Neuronal stem cell (in vitro differentiated cells): ENCODE data around the gene MXRA8.
A peak's percentile ranks its signal among the peaks of the same experiment; 100 is the strongest.

Source experiments
- DNase-seq: peaks from one replicate; pipeline ENCODE4 v3.0.0-alpha.2; 2013; ENCODE audit warnings: low spot score
- H2AFZ ChIP-seq: one replicate; pipeline ENCODE4 v1.6.1; 2013; ENCODE audit warnings: mild to moderate bottlenecking, low read length, inconsistent platforms
- H2AK5ac ChIP-seq: 2 replicates; pipeline ENCODE4 v1.6.1; 2013; ENCODE audit warnings: low read depth, mild to moderate bottlenecking, inconsistent platforms, low read length, moderate library complexity, mixed read lengths
- H2BK120ac ChIP-seq: 2 replicates; pipeline ENCODE4 v1.6.1; 2013; ENCODE audit warnings: low read depth, mild to moderate bottlenecking, inconsistent platforms, low read length, moderate library complexity, mixed read lengths
- H2BK12ac ChIP-seq: one replicate; pipeline ENCODE4 v1.6.1; 2013; ENCODE audit warnings: low read length, inconsistent platforms
- H2BK15ac ChIP-seq: 2 replicates; pipeline ENCODE4 v1.6.1; 2013; ENCODE audit warnings: mild to moderate bottlenecking, low read length, inconsistent platforms, mixed read lengths
- H2BK5ac ChIP-seq: one replicate; pipeline ENCODE4 v1.6.1; 2013; ENCODE audit warnings: inconsistent platforms, mild to moderate bottlenecking, low read length, moderate library complexity
- H3K14ac ChIP-seq: one replicate; pipeline ENCODE4 v1.6.1; 2013; ENCODE audit warnings: low read length, inconsistent platforms
- H3K18ac ChIP-seq: 2 replicates; pipeline ENCODE4 v1.6.1; 2013; ENCODE audit warnings: low read length, inconsistent platforms
- H3K23ac ChIP-seq: 2 replicates; pipeline ENCODE4 v1.6.1; 2013; ENCODE audit warnings: low read depth, mild to moderate bottlenecking, mixed read lengths, low read length, inconsistent platforms; ENCODE audit not compliant: poor library complexity
- H3K27ac ChIP-seq: replicated peaks from 3 replicates; pipeline ENCODE4 v1.5.1; 2013; ENCODE audit warnings: low read length, inconsistent platforms
- H3K27me3 ChIP-seq, 3 experiments: 2 replicates each; pipeline ENCODE4 v1.6.1; 2013; ENCODE audit warnings: low read length in 3 of 3, mild to moderate bottlenecking in 2 of 3, inconsistent platforms in 1 of 3, low read depth in 1 of 3, mixed read lengths in 1 of 3, moderate library complexity in 1 of 3; ENCODE audit not compliant: control insufficient read depth in 3 of 3, insufficient read depth in 3 of 3
- H3K36me3 ChIP-seq, 2 donors: replicated peaks in 1 of 2; 2 replicates each; pipeline ENCODE4 v1.6.1; 2013; ENCODE audit warnings: low read length in 2 of 2; ENCODE audit not compliant: control insufficient read depth in 2 of 2, insufficient read depth in 2 of 2
- H3K4ac ChIP-seq: 2 replicates; pipeline ENCODE4 v1.6.1; 2013; ENCODE audit warnings: inconsistent platforms, mild to moderate bottlenecking, low read length, moderate library complexity
- H3K4me1 ChIP-seq, 2 donors: 1 replicate in 1 of 2; 2 replicates in 1 of 2; pipeline ENCODE4 v1.6.1; 2013; ENCODE audit warnings: low read length in 2 of 2, low read depth in 1 of 2; ENCODE audit not compliant: control insufficient read depth in 2 of 2, insufficient read depth in 1 of 2
- H3K4me2 ChIP-seq: one replicate; pipeline ENCODE4 v1.6.1; 2013; ENCODE audit warnings: mild to moderate bottlenecking, low read length, inconsistent platforms; ENCODE audit not compliant: insufficient read depth, poor library complexity, severe bottlenecking
- H3K4me3 ChIP-seq, 2 donors: 2 replicates each; pipeline ENCODE4 v1.5.1; 2013; ENCODE audit warnings: low read length in 2 of 2, mild to moderate bottlenecking in 2 of 2, inconsistent platforms in 1 of 2, moderate library complexity in 1 of 2
- H3K79me1 ChIP-seq: one replicate; pipeline ENCODE4 v1.6.1; 2013; ENCODE audit warnings: low read depth, mild to moderate bottlenecking, inconsistent platforms, low read length, moderate library complexity
- H3K9ac ChIP-seq: one replicate; pipeline ENCODE4 v1.6.1; 2013; ENCODE audit warnings: mild to moderate bottlenecking, low read depth, low read length, inconsistent platforms; ENCODE audit not compliant: poor library complexity
- H3K9me3 ChIP-seq, 2 donors: replicated peaks in 1 of 2; 2 replicates each; pipeline versions ENCODE3 to v1.6.1; 2013; ENCODE audit warnings: low read length in 2 of 2, mild to moderate bottlenecking in 2 of 2, inconsistent platforms in 1 of 2, low read depth in 1 of 2, mixed read lengths in 1 of 2, moderate library complexity in 1 of 2; ENCODE audit not compliant: control insufficient read depth in 2 of 2, insufficient read depth in 1 of 2
- H4K8ac ChIP-seq: one replicate; pipeline ENCODE4 v1.6.1; 2013; ENCODE audit warnings: low read depth, mild to moderate bottlenecking, inconsistent platforms, low read length, moderate library complexity
- H4K91ac ChIP-seq: one replicate; pipeline ENCODE4 v1.6.1; 2013; ENCODE audit warnings: low read length, low read depth, mild to moderate bottlenecking, inconsistent platforms; ENCODE audit not compliant: poor library complexity
- WGBS, 2 donors: extraction: QIAGEN DNeasy Blood & Tissue Kit; methylation state at CpG; one replicate each; pipeline ENCODE4 v1.1.7; 2013; ENCODE audit warnings: missing lambda C conversion rate in 2 of 2, mixed read lengths in 1 of 2; ENCODE audit not compliant: insufficient read length in 2 of 2, insufficient replicate concordance in 1 of 2; ENCODE audit errors: extremely low coverage in 2 of 2; 5-methylcytosine and 5-hydroxymethylcytosine counted together

MXRA8 gene

DNA sequence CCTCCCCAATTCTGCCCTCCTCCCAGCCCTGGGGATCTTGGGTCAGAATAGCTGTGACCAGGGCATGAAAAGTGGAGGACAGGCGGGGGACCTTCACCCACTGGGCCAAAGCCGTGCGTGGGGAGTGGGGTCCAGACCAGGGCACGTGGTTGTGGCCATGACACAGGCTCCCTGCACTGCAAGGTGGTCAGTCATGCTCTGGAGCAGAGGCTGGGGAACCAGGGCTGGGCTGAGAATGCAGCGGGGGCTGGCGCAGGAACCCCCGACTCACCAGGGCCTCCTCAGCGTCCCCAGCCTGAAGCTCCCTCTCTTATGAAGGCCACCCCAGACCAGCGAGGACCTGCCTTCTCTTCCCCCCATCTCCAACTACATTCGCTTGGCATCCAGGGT is 11.9 kb downstream of the MXRA8 start:
- Histone ChIP-seq H3K4me2 (no peak overlapping the region), H2BK12ac (peak overlapping the region; percentile 41), H2BK120ac (no peak overlapping the region), H3K4me1 (peaks cover 14 to 15% of the 10 kb centered on the region in 2 donors), H3K9me3 (no peaks in the 10 kb centered on the region), H3K23ac (peak overlapping the region; percentile 55), H3K14ac (no peak overlapping the region), H3K79me1 (peaks cover 34% of the 10 kb centered on the region), H3K27me3 (no peaks in the 10 kb centered on the region), H2BK15ac (no peak overlapping the region), H4K91ac (no peak overlapping the region), H3K27ac (no peak overlapping the region), H2BK5ac (no peak overlapping the region), H3K36me3 (peaks cover under 1 to 6% of the 10 kb centered on the region in 2 donors), H3K4me3 (no peak overlapping the region), H2AK5ac (peak overlapping the region; percentile 5), H3K4ac (no peak overlapping the region), H2AFZ (no peak overlapping the region), H4K8ac (no peak overlapping the region), H3K9ac (peak overlapping the region; percentile 4), H3K18ac (no peak overlapping the region)
- no peak for DNase-seq
- WGBS, 2 donors: no CpG with 5 or more reads among the region's 10 CpGs

DNA sequence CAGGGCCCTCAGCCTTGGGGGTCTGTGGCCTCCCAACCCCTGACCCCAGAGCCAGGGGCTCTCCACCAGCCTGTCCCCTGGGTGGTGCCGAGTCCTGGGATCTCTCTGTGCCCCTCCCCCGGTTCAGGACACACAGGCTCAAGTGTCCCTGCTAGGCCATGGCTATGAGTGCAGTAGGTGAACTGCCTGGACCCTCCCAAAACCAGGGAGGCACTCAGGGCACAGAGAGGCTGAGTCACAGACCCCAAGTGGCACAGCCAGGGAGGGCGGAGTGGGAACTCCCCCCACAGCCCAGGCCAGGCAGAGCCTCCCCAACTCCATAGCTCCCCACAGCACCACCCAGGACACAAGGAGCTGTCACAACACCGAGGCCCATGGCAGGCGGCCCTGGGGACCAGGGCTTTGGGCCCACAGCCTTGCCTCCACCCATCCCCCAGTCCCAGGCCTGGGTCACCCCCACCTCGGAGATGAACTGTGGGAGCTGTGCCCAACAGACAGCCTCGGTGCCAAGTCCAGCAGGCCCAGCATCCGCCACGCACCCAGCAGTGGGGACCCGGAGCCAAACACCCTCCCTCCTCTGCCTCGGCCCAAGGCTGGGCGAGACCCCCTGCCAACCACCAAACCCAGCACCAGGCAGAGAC is 12.4 kb downstream of the MXRA8 start:
- Histone ChIP-seq H3K27ac (no peak overlapping the region), H3K27me3 (no peaks in the 10 kb centered on the region), H3K9ac (peak overlapping the region; percentile 4), H2AK5ac (peak overlapping the region; percentile 5), H3K36me3 (peaks cover 6 to 11% of the 10 kb centered on the region in 2 donors), H2BK12ac (peak overlapping the region; percentile 41), H3K4me3 (no peak overlapping the region), H4K8ac (no peak overlapping the region), H3K14ac (no peak overlapping the region), H2BK120ac (no peak overlapping the region), H2BK15ac (no peak overlapping the region), H2AFZ (no peak overlapping the region), H3K4me2 (no peak overlapping the region), H3K23ac (peak overlapping the region; percentile 73), H3K79me1 (peaks cover 37% of the 10 kb centered on the region), H3K4ac (no peak overlapping the region), H3K18ac (no peak overlapping the region), H3K9me3 (peaks cover 0 to 5% of the 10 kb centered on the region in 2 donors), H4K91ac (no peak overlapping the region), H3K4me1 (peaks cover 12 to 13% of the 10 kb centered on the region in 2 donors), H2BK5ac (no peak overlapping the region)
- no peak for DNase-seq
- no CpG with 5 or more reads among the region's 12 CpGs for WGBS, 2 donors

DNA sequence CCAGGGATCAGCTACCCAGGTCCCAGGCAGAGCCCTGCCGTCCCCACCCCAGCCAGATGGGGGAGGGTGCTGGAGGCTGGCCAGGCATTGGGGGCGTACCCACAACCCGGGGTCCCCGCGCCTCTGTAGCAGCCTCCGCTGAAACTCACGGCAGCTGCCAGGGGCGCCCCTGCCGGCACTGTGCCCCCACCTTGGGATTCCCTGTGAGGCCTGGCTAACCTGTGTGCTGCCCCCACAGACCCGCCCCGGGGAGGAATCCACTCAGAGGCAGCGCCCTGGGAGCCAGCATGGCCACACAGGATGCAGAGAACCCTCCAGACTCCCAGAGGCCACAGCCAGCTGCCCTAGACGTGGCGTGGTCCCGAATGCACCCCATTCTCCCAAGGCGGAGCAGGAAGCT is 13.0 kb downstream of the MXRA8 start:
- Histone ChIP-seq H2AK5ac (peak overlapping the region; percentile 5), H3K9ac (no peak overlapping the region), H3K27ac (no peak overlapping the region), H2BK5ac (no peak overlapping the region), H2BK15ac (no peak overlapping the region), H2BK120ac (no peak overlapping the region), H3K27me3 (no peaks in the 10 kb centered on the region), H3K36me3 (peaks cover 11 to 17% of the 10 kb centered on the region in 2 donors), H4K8ac (no peak overlapping the region), H3K4me1 (peaks cover 13 to 15% of the 10 kb centered on the region in 2 donors), H2BK12ac (no peak overlapping the region), H3K4ac (no peak overlapping the region), H2AFZ (no peak overlapping the region), H3K79me1 (peaks cover 37% of the 10 kb centered on the region), H4K91ac (no peak overlapping the region), H3K14ac (no peak overlapping the region), H3K4me2 (no peak overlapping the region), H3K23ac (peak overlapping the region; percentile 73), H3K18ac (no peak overlapping the region), H3K9me3 (peaks cover 0 to 9% of the 10 kb centered on the region in 2 donors), H3K4me3 (no peak overlapping the region)
- no CpG with 5 or more reads among the region's 16 CpGs for WGBS, 2 donors
- DNase-seq: no peak

DNA sequence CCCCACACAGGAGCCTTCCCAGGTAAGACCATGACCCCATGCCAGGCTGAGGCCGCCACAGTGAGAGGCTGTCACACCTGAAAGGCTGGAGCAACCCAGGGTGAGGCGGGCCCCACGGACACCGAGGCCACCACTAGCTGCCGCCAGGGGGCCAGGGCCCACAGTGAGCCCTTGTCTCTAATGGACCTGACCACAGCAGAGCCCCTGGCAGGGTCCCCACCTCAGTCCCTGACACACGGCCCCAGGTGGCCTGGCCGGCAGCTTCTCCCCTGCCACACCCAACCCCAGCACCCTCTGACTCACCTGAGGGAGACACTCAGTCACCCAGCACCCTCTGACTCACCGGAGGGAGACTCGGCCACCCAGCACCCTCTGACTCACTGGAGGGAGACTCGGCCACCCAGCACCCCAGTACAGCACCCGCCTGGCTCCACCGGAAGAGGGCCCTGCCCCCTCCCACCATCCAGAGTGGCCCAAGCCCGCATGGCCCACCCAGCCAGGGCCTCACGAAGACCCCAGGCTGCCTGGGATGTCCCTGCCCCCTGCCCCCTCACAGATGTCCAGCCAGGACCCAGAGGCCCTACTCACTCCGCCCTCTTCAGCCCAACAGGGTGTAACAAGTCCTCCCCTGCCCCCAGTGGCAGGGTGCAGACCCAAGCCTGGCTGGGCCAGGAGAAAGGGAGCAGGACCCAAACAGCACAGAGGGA is 13.5 kb downstream of the MXRA8 start:
- peak overlapping the region; percentile 39 for H2BK5ac ChIP-seq
- peak overlapping the region; percentile 73 for H3K23ac ChIP-seq
- H4K91ac ChIP-seq: no peak overlapping the region
- H2BK12ac ChIP-seq: no peak overlapping the region
- no peak overlapping the region for H2BK15ac ChIP-seq
- H3K9me3 ChIP-seq: peaks cover 0 to 9% of the 10 kb centered on the region in 2 donors
- H2BK120ac ChIP-seq: no peak overlapping the region
- no peak overlapping the region for H3K18ac ChIP-seq
- H3K27ac ChIP-seq: no peak overlapping the region
- no peaks in the 10 kb centered on the region for H3K27me3 ChIP-seq
- no peak overlapping the region for H3K4ac ChIP-seq
- no peak overlapping the region for H2AFZ ChIP-seq
- WGBS, 2 donors: no CpG with 5 or more reads among the region's 15 CpGs
- H3K4me3 ChIP-seq: no peak overlapping the region
- H3K36me3 ChIP-seq: peaks cover 15 to 23% of the 10 kb centered on the region in 2 donors
- H3K9ac ChIP-seq: peak overlapping the region; percentile 70
- H2AK5ac ChIP-seq: no peak overlapping the region
- H3K79me1 ChIP-seq: peaks cover 40% of the 10 kb centered on the region
- H3K4me2 ChIP-seq: no peak overlapping the region
- H4K8ac ChIP-seq: no peak overlapping the region
- H3K4me1 ChIP-seq: peaks cover 13 to 15% of the 10 kb centered on the region in 2 donors
- no peak overlapping the region for H3K14ac ChIP-seq
- DNase-seq: no peak
